GM18507 (cell line): ENCODE measurements around the gene CNPY1.

Experiments
- DNase-seq: peaks from one replicate; pipeline ENCODE4 v3.0.0; 2011; ENCODE audit warnings: low read depth; ENCODE audit not compliant: insufficient read length; ENCODE audit errors: extremely low spot score
- FAIRE-seq: peaks from 2 replicates; lab custom pipeline; 2011; peaks lifted over from hg19 to GRCh38; lab: Jason Lieb, UNC

The CNPY1 gene

DNA sequence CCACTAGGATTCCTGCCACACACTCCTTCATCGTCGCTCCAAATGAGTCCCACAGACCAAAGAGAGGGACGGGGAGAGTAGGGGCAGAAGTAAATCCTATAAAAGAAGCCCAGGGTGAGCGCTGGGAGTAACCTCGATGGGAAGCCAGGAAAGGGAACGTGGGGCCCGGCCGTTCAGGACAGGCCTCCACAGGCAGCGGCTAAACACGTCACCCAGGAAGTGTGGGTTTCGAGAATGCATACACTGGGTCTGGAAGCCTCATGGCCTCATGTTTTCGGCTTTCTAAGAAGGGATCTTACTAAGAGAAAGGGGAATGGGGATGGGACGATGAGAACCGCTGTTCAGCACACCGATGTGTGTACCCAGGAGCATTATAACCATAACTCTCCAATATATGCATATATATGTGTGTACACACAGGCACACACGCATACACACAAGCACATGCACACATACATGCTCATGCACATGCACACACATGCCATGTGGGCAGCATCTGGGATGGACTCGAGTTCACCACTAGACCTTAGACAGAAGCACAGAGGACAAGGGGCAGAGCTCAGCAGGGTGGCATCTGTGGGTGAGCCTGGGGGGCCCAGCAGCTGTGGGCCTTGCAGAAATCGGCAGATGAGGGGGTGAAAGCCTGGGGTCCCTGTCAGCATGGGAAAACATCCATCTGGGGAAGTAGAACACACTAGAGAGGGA is 14.8 kb upstream of the CNPY1 start:
- FAIRE-seq (no peak), DNase-seq (no peak)

DNA sequence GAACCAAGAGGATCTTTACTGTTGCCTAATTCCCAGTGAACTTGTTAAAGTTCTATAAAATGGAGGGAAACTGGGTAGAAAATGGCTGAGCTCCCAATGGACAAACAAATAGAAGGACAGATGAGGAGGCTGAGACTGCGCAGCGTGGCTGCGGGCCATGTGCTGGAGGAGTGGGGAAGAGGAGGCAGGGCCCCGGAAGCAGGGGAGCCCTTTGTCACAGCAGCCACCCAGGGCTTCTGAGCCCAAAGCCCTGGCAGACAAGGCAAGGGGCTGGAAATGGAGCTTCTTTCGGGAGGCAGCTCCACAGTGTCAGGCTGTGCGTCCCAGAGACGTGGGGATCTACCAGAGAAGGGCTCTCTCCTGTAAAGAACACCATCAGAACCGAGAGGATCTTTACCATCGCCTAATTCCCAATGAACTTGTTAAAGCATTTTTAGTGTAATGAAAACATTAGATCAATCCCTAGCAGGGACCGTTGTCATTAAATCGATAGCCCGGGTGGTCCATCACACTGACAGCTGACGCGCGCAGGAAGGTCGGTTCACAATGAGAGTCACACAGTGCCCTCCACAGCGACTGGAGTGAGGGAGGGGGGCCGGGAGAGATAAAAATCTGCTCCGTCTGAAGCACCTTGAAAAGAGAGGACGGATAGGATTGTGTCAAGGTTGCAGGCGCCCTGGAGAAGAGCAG is 14.0 kb upstream of the CNPY1 start:
- no peak for FAIRE-seq
- no peak for DNase-seq

DNA sequence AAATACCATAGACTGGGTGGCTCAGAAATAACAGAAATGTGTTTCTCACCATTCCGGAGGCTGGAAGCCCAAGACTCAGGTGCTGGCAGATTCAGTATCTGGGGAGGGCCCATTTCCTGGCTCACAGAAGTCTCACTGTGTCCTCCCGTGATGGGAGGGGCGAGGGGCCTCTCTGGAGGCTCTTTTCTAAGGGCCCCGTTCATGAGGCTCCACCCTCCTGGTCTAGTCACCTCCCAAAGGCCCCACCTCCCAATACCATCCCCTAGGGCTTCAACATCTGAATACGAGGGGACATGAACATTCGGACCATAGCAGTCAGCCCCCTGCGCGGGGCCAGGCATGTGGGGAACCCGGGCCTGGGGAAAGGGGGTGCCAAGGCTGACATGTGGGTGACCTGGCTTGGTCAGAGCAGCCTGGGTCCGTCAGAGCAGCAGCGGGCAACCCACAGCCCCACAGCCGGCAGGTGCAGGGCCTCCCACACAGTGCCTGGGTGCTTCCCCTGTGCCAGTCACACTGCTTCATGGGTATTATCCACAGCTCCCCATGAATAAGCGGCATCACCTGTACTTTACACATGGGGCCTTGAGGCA is 13.3 kb upstream of the CNPY1 start:
- FAIRE-seq: no peak
- no peak for DNase-seq

DNA sequence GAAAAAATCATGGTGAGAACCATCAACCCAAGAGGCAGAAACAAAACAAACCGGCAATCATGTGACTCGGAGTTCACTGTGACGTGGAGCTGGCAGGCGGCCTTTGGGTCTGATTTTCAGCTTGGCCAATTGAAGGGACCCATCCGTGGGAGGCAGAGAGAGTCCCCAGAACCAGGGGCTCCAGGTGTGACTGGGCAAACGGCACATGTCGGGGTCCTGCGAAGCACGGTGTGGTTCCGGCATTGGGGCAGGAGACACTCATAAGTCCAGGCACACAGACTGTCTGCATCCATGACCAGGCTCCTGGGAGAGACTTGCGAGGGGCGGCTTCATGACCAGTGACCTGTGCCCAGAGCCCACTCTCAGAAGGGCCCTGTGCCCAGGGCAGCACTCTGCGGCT is 12.6 kb upstream of the CNPY1 start:
- DNase-seq (no peak), FAIRE-seq (no peak)

- DNase-seq (no peak), FAIRE-seq (no peak)
Observed at GRCh38 chr7:155558351-155558750, 12.0 kb upstream of the CNPY1 start.

DNA sequence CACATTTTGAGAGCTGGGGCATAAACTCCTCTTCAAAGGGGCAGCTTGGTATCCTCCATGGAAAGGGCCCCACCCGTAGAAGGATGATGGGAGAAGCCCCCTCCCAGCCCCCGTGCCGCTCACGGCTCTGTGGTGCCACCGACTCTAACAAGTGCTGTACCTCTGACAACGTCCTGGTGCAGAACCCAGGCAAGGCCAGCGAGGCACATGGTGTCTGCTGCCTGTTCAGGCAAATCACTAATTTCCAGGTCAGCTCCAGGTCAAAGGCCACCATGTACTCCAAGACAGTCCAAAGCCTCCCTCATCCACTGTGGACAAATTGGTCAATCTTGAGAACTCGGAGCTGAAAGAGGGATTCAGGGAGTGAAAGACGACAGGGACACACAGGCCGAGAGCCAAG is 11.4 kb upstream of the CNPY1 start:
- FAIRE-seq (no peak), DNase-seq (no peak)

DNA sequence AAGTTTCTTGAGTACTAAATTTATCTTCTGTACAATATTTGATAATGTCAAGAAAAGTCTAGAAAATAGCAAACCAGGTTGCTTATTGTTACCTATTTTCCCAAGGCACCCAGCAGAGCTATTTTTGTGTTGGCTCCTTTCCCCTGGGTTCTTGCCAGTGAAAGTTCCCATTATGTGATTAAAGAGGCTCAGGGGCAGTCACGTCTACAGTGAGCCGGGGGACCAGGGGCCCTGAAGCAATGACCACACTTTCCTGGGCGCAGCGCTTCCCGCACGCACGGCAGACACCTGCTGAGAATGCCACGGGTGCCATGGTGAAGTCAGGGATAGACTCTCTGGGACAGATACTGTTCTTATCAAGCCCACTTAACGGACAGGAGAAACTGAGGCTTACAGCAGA is 10.4 kb upstream of the CNPY1 start:
- FAIRE-seq (no peak), DNase-seq (no peak)

GRCh38 chr7:155555116-155555695 is 8.8 kb upstream of the CNPY1 start:
- FAIRE-seq: no peak
- DNase-seq: no peak

DNA sequence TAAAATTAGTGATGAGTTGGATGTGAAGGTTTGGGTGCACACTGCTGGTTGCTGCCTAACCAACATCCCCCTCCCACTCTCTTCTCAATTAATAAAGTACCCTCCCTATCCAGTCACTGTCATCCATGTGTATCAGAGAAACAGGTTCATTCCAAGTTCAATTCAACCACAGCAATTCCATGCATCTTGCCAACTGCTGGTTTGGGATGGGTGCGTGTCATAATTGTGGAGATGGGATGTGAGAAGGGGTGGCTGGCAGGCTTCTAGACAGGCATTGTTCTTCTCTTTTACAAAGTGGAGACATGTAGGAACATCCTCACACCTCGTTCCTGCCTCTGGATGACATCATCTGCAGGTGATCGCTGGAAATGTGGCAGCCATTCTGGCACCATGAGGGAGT is 7.5 kb upstream of the CNPY1 start:
- DNase-seq (no peak), FAIRE-seq (no peak)

DNA sequence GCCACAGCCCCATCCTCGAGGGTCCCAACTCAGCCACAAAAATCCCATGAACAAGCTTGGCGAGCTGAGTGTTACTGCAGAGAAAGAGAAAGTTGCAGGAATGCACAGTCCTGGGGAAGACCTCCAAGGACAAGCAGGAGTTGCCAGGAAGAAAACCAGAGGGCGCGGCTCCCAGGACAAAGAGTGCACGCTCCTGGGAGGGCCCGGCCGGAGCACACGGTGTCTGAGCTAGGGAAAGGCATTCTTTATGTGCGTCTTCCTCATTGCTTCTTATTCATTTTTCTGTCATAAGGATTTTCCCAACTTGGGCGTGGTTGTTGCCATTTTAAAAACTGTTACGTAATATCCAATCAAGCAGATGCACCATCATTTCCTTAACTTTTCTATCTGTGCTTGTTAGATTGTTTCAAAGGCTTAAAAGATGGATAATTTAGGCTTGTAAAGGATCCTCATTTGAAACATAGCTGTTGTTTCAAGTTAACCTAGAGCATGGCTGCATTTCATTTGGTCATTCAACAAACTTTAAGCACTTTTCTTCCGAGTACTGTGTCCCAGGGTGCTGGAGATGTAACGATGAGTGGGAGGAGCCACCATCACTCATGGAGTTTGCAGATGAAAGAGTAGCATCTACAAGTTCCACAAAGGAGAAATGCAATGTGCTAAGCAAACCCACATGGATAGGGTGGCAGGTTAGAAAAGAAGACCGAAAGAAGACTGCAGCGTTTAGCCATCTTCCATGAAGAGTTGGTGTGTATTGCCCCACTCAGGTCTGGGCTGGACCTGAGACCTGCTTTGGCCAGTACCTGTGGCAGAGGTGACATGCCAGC is 5.6 kb upstream of the CNPY1 start:
- no peak for FAIRE-seq
- no peak for DNase-seq

DNA sequence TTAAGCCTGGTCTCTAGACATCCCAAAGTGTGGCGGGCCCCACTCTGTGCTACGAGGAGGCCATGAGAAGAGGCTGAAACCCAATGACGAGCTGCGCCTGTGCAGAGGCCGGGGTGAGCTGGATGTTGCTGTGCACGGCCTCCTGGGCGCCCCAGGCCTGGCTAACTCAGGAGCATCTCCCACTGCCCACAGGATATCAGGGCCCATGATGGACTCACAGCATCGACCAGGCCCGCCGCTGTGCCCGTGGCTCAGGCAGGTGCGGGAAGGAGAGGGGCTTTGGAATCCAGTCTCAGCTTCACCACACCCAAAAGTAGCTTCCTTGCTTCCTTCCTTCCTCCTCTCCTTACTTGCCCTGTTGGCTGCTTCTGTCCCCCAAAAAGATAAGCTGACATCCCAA is 4.6 kb upstream of the CNPY1 start:
- DNase-seq (no peak), FAIRE-seq (no peak)

- FAIRE-seq: no peak
Observed at GRCh38 chr7:155549226-155549625, 2.9 kb upstream of the CNPY1 start.

DNA sequence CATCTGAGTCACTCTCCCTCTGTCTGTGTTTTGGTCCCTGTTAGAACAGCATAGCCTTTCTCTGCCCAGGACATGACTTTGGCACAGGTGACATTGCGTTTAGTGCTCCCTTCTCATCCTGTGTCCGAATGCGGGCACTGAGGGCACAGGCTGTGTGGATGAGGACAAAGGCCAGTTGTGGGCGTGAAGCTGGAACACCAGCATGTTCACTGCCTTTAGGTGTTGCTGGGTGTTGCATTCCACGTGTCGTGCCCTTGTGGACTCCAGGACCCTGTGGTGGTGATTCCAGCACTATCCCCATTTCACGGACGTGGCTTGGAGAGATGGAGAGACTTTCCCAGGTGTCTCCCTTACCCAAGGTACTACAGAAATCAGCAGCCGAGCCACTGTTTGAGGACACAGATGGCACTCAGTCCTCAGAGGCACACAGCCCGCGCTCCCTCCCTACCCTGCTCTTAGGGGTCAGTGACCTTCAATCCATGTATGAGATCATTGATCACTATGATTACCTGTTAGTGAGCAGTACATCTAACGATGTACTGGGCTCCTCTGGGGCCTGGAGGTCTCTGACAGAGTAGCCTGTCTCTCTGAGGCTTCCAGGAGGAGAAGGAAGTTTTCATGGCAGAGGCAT is 917 bp upstream of the CNPY1 start:
- no peak for DNase-seq
- FAIRE-seq: no peak

More at GRCh38 chr7:155549226-155549625, 2.9 kb upstream of the CNPY1 start:
- DNase-seq: no peak

GRCh38 chr7:155545348-155545747 is 1.0 kb downstream of the CNPY1 start:
- DNase-seq: no peak
- FAIRE-seq: no peak

DNA sequence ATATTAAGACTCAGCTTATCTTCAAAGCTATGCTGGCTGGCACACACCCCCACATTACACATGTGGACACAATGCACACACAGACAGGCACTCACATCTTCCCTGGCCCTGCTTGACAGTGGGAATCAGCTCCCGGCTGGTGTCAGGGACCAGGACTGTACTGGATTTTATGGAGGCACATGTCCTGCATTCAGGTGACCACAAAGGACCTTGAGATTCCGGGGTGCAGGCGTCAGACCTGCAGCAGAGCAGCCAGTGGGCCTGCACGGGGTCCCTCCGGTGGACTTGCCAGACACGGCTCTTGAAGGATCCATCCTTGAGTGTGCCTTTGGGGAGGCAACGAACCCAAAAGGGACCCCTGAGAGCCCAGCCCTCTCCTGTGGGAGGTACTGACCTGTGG is 1.9 kb downstream of the CNPY1 start:
- DNase-seq (no peak), FAIRE-seq (no peak)

DNA sequence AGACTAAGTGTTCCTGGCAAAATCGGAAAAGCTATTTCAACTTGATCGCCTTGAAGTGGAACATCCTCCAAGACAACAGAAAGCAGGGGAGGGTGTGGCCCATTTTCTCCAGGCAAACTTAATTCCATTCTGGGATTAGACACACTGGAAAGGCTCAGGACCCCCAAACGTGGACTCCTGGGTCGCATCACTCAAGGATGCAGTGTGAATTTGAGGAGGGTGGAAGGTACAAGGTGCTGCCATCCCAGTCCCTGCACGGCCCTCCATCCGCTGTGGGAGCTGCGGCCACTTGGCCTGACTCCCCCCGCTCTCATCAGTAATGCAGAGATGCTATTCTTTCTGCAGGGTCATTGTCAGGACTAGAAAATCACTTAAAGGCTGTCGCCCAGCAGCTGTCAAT is 2.4 kb downstream of the CNPY1 start:
- no peak for DNase-seq
- FAIRE-seq: no peak

GRCh38 chr7:155543011-155543876 is 3.1 kb downstream of the CNPY1 start:
- no peak for FAIRE-seq
- no peak for DNase-seq

- FAIRE-seq (no peak), DNase-seq (no peak)
Observed at GRCh38 chr7:155541986-155542675, 4.2 kb downstream of the CNPY1 start.
